Measurements from ENCODE around the gene FXYD5. TPM values are rescaled to one million over a fixed set of nuclear protein-coding genes. Genes with fewer than 3 reads are reported as not detected.

The FXYD5 gene
- total and polyA plus RNA-seq, 2 donors from 2014 or later: 41.9 to 84.5 TPM

DNA sequence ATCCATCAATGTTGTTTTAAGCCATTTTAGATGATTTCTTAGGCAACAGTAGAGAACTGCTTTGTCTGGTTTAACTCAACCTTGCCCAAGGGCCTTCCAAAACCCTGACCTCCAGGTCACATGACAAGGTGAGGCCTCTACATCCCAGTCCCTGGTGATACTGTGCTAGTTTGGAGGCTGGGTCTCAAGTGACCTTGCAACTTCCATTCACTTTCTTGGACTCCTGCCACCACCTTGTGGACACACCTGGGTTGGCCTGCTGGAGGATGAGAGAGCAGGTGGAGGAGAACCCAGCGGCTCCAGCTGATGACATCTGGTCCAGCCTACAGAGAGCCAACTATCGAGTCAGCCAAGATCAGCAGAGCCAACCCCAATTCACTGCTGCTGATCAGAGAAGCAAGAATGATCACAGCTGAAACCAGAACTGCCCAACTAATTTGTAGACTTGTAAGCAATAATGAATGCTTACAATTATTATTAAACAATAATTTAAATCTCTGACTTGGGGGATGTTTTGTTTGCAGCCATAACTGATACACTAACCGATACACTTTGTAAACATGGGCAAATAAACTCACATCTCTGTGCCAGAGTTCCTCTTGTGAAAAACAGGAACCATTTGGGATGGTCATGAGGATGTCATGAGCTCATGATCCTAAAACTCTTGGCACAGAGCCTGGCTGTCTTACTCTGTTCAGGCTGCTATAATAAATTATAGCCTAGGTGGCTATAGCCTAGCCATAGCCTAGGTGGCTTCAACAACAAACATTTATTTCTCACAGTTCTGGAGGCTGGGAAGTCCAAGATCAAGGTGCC lies 62.5 kb downstream of the FXYD5 start:
- DNase-seq: no peak
- Histone ChIP-seq H3K4me3 (ENCODE audit: low read length in 3 of 3) (no peak overlapping the region), H3K9ac (ENCODE audit: low read length in 3 of 3) (no peak overlapping the region), H3K9me3 (ENCODE audit: control insufficient read depth in 2 of 3, insufficient read depth in 1 of 3, low read length in 3 of 3) (peaks cover 0 to 4% (median 0%) of the 10 kb centered on the region in 3 donors), H3K4me1 (ENCODE audit: control insufficient read depth in 2 of 3, insufficient read depth in 2 of 3, low read depth in 1 of 3, low read length in 3 of 3) (peaks cover 0 to 8% (median 0%) of the 10 kb centered on the region in 3 donors), H3K36me3 (ENCODE audit: control insufficient read depth in 2 of 3, insufficient read depth in 3 of 3, low read length in 3 of 3) (no peaks in the 10 kb centered on the region), H3K27ac (ENCODE audit: low read depth in 2 of 2, low read length in 2 of 2) (peak overlapping the region in 1 of 2 donors; percentile 36), H3K27me3 (ENCODE audit: control insufficient read depth, insufficient read depth, low read length) (no peaks in the 10 kb centered on the region)
- FAIRE-seq: no peak
- TF ChIP-seq CTCF (IDR thresholded peaks at IDR 0.05; ENCODE audit: borderline replicate concordance, extremely low read depth, insufficient read depth): no peak
- intact Hi-C loops (cut with DNase I): no loop called here

- Histone ChIP-seq H3K27me3 (ENCODE audit: control insufficient read depth, insufficient read depth, low read length) (no peaks in the 10 kb centered on the region), H3K27ac (ENCODE audit: low read depth in 2 of 2, low read length in 2 of 2) (peak overlapping the region in 1 of 2 donors; percentile 36), H3K4me1 (ENCODE audit: control insufficient read depth in 2 of 3, insufficient read depth in 2 of 3, low read depth in 1 of 3, low read length in 3 of 3) (peaks cover 0 to 8% (median 0%) of the 10 kb centered on the region in 3 donors), H3K9me3 (ENCODE audit: control insufficient read depth in 2 of 3, insufficient read depth in 1 of 3, low read length in 3 of 3) (peaks cover 0 to 4% (median 0%) of the 10 kb centered on the region in 3 donors), H3K4me3 (ENCODE audit: low read length in 3 of 3) (no peak overlapping the region), H3K9ac (ENCODE audit: low read length in 3 of 3) (no peak overlapping the region), H3K36me3 (ENCODE audit: control insufficient read depth in 2 of 3, insufficient read depth in 3 of 3, low read length in 3 of 3) (no peaks in the 10 kb centered on the region)
- no peak for TF ChIP-seq CTCF (IDR thresholded peaks at IDR 0.05; ENCODE audit: borderline replicate concordance, extremely low read depth, insufficient read depth)
- intact Hi-C loops (cut with DNase I): no loop called here
- FAIRE-seq (no peak), DNase-seq (no peak)
These were observed 63.1 kb downstream of the FXYD5 start for GRCh38 chr19:35217649-35217990.

DNA sequence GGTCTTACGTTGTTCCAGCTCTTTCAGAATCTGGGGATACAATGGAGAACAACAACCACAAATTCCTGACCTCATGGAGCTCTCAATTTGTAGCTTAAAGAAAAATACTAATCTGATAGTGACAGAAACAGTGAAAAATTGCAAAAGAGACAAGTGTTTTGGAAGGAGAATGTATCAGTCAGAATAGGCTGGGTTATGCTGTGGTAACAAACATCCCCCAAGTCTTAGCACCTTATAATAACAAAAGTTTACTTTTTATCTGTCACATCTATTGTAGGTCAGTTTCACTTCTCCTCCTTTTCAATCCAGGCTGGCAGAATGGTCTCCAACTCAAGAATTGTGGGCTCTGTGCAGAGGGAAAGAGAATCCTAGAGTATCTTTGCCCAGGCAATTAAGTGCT lies 64.5 kb downstream of the FXYD5 start:
- Histone ChIP-seq H3K36me3 (ENCODE audit: control insufficient read depth in 2 of 3, insufficient read depth in 3 of 3, low read length in 3 of 3) (no peaks in the 10 kb centered on the region), H3K27ac (ENCODE audit: low read depth in 2 of 2, low read length in 2 of 2) (no peak overlapping the region), H3K9me3 (ENCODE audit: control insufficient read depth in 2 of 3, insufficient read depth in 1 of 3, low read length in 3 of 3) (peaks cover 0 to 4% (median 3%) of the 10 kb centered on the region in 3 donors), H3K9ac (ENCODE audit: low read length in 3 of 3) (no peak overlapping the region), H3K4me3 (ENCODE audit: low read length in 3 of 3) (no peak overlapping the region), H3K4me1 (ENCODE audit: control insufficient read depth in 2 of 3, insufficient read depth in 2 of 3, low read depth in 1 of 3, low read length in 3 of 3) (peaks cover 0 to 5% (median 0%) of the 10 kb centered on the region in 3 donors), H3K27me3 (ENCODE audit: control insufficient read depth, insufficient read depth, low read length) (no peaks in the 10 kb centered on the region)
- DNase-seq: no peak
- FAIRE-seq: no peak
- no peak for TF ChIP-seq CTCF (IDR thresholded peaks at IDR 0.05; ENCODE audit: borderline replicate concordance, extremely low read depth, insufficient read depth)
- intact Hi-C loops (cut with DNase I): no loop called here

Other genes starting within 250 kb of the FXYD5 start
- 3.5 TPM for gene ZNF30, start 227.8 kb upstream of the FXYD5 start, total RNA-seq
- 3.1 TPM for gene ZNF30, start 227.8 kb upstream of the FXYD5 start, polyA plus RNA-seq (ENCODE audit: insufficient read depth, low read depth, low replicate concordance)
- gene ZNF792, start 190.5 kb upstream of the FXYD5 start, total RNA-seq: 9.1 TPM
- gene ZNF792, start 190.5 kb upstream of the FXYD5 start, polyA plus RNA-seq (ENCODE audit: insufficient read depth, low read depth, low replicate concordance): 2.0 TPM
- gene GRAMD1A, start 154.4 kb upstream of the FXYD5 start, total RNA-seq: 87.3 TPM
- gene GRAMD1A, start 154.4 kb upstream of the FXYD5 start, polyA plus RNA-seq (ENCODE audit: insufficient read depth, low read depth, low replicate concordance): 29.8 TPM
- gene SCN1B, start 124.3 kb upstream of the FXYD5 start, total RNA-seq: 24.1 TPM
- 9.6 TPM for gene SCN1B, start 124.3 kb upstream of the FXYD5 start, polyA plus RNA-seq (ENCODE audit: insufficient read depth, low read depth, low replicate concordance)
- 134 TPM for gene HPN, start 113.0 kb upstream of the FXYD5 start, total RNA-seq
- gene HPN, start 113.0 kb upstream of the FXYD5 start, polyA plus RNA-seq (ENCODE audit: insufficient read depth, low read depth, low replicate concordance): 331 TPM
- gene FXYD3, start 38.9 kb upstream of the FXYD5 start, total RNA-seq: 33.7 TPM
- 26.4 TPM for gene FXYD3, start 38.9 kb upstream of the FXYD5 start, polyA plus RNA-seq (ENCODE audit: insufficient read depth, low read depth, low replicate concordance)
- 7.5 TPM for gene LGI4, start 19.7 kb upstream of the FXYD5 start, total RNA-seq
- gene LGI4, start 19.7 kb upstream of the FXYD5 start, polyA plus RNA-seq (ENCODE audit: insufficient read depth, low read depth, low replicate concordance): 5.1 TPM
- gene FXYD1, start 15.9 kb upstream of the FXYD5 start, total RNA-seq: 31.8 TPM
- 39.0 TPM for gene FXYD1, start 15.9 kb upstream of the FXYD5 start, polyA plus RNA-seq (ENCODE audit: insufficient read depth, low read depth, low replicate concordance)
- gene FXYD7, start 11.5 kb upstream of the FXYD5 start, total RNA-seq: 0.94 TPM
- not detected for gene FXYD7, start 11.5 kb upstream of the FXYD5 start, polyA plus RNA-seq (ENCODE audit: insufficient read depth, low read depth, low replicate concordance)
- gene FAM187B, start 74.0 kb downstream of the FXYD5 start, total RNA-seq: not detected
- not detected for gene FAM187B, start 74.0 kb downstream of the FXYD5 start, polyA plus RNA-seq (ENCODE audit: insufficient read depth, low read depth, low replicate concordance)
- gene LSR, start 94.3 kb downstream of the FXYD5 start, total RNA-seq: 87.2 TPM
- gene LSR, start 94.3 kb downstream of the FXYD5 start, polyA plus RNA-seq (ENCODE audit: insufficient read depth, low read depth, low replicate concordance): 37.9 TPM
- 118 TPM for gene USF2, start 114.2 kb downstream of the FXYD5 start, total RNA-seq
- gene USF2, start 114.2 kb downstream of the FXYD5 start, polyA plus RNA-seq (ENCODE audit: insufficient read depth, low read depth, low replicate concordance): 82.8 TPM
- gene HAMP, start 127.8 kb downstream of the FXYD5 start, total RNA-seq: 1.3 TPM
- gene HAMP, start 127.8 kb downstream of the FXYD5 start, polyA plus RNA-seq (ENCODE audit: insufficient read depth, low read depth, low replicate concordance): 1.1 TPM
- 1.1 TPM for gene MAG, start 137.4 kb downstream of the FXYD5 start, total RNA-seq
- gene MAG, start 137.4 kb downstream of the FXYD5 start, polyA plus RNA-seq (ENCODE audit: insufficient read depth, low read depth, low replicate concordance): 0.41 TPM
- 15.4 TPM for gene CD22, start 174.5 kb downstream of the FXYD5 start, total RNA-seq
- gene CD22, start 174.5 kb downstream of the FXYD5 start, polyA plus RNA-seq (ENCODE audit: insufficient read depth, low read depth, low replicate concordance): 0.82 TPM
- not detected for gene FFAR1, start 193.2 kb downstream of the FXYD5 start, total RNA-seq
- not detected for gene FFAR1, start 193.2 kb downstream of the FXYD5 start, polyA plus RNA-seq (ENCODE audit: insufficient read depth, low read depth, low replicate concordance)
- not detected for gene FFAR3, start 203.7 kb downstream of the FXYD5 start, total RNA-seq
- gene FFAR3, start 203.7 kb downstream of the FXYD5 start, polyA plus RNA-seq (ENCODE audit: insufficient read depth, low read depth, low replicate concordance): not detected
- gene GPR42, start 216.3 kb downstream of the FXYD5 start, total RNA-seq: not detected
- not detected for gene GPR42, start 216.3 kb downstream of the FXYD5 start, polyA plus RNA-seq (ENCODE audit: insufficient read depth, low read depth, low replicate concordance)